OCI-LY1 (cell line): ENCODE measurements around the gene USP6NL.

Source experiments
- CTCF ChIP-seq: fragments of 200-600 bp; sonication (generic), shearing (Covaris generic); IDR thresholded peaks from 2 replicates; pipeline ENCODE4 v1.5.1; 2017; ENCODE audit warnings: mild to moderate bottlenecking, antibody characterized with exemption, low read length, moderate library complexity, mixed read lengths
- EZH2 ChIP-seq: fragments of 200-600 bp; sonication (generic), shearing (Covaris generic); IDR thresholded peaks from 2 replicates; pipeline ENCODE4 v1.8.0; 2017; ENCODE audit warnings: borderline replicate concordance, mixed run types, mild to moderate bottlenecking, antibody characterized with exemption, low read length, moderate library complexity, mixed read lengths

DNA sequence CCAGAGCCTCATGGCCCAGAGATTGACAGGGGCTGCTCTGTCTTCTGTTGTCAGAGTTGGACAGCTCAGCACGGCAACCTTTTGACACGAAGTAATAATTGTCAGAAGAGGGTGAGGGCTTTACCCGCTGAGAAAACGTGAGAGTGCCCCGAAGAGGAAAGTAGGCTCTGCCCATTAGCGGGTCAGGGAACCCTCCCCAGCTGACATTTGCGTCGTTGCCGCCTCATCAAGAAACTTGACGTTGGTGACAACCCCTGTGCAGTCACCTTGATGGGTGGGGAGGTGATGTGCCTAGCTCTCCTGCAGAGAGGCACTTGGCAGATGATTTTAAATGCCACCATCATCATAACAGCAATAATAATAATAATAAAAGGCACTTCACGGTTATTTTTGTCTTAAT is 202.1 kb downstream of the USP6NL start:
- TF ChIP-seq CTCF (no peak), EZH2 (no peak)
